HG03064 (cell line): ENCODE measurements around the gene PARD3B.

Experiments used
- ATAC-seq: cut with Tn5 transposase; IDR thresholded peaks from one replicate; pipeline ENCODE4 v1.9.1; 2021; ENCODE audit warnings: low read depth; ENCODE audit not compliant: unreplicated experiment

The PARD3B gene

DNA sequence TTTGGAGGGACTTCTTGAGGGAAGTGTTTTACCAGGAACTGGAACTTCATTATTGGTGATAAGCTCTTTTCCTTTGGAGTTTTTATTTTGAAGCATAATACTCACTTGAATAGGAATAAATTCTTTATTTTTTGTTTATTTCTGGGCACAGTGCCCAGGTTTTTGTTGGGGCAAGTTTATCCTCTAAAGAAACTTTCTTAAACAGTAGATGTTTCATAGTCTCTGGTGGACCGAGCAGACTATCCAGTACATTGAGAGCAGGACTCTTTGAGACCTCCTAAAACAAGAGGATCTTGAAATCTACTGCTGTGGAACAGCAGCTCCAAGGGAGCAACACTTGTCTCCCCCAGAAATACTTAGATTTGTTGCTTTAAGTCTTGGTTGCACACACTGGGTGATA, 109.4 kb downstream of the PARD3B start:
- no peak for ATAC-seq

DNA sequence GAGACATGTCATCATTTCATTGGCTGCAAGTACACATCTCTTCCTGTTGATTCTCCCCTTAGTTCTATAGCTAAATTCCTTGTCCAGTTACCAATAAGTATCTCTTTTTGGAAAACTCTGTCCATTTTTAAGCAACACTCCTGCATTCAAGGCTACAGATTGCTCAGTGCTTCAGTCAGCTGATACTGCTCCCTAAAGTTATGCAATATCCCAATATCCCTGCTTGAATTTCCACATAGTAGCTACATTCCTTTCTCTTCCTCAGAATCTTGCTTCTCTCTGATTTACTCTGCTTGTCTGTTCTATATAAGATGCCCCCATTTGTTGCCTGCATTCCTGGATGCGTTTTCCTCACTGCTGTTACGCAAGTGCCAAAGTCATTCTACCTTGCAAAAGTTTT, 109.8 kb downstream of the PARD3B start:
- no peak for ATAC-seq

DNA sequence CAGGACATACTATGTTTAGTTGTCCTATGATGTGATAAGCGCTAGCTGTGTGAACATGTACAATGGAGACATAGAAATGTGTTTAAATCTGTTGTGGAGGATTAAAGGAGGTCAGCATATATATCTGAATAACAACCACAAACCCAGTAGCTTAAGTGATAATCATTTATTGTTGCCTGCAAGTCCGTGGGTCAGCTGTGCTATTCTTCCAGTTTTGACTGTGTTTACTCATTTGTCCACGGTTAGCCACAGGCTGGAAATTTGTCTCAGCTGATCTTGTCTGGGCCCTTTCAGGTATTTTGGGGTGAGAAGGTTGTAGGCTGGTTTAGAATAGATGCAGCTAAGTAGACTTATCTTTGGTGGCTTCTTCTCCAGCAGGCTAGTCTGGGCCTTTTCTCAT, 110.4 kb downstream of the PARD3B start:
- no peak for ATAC-seq

DNA sequence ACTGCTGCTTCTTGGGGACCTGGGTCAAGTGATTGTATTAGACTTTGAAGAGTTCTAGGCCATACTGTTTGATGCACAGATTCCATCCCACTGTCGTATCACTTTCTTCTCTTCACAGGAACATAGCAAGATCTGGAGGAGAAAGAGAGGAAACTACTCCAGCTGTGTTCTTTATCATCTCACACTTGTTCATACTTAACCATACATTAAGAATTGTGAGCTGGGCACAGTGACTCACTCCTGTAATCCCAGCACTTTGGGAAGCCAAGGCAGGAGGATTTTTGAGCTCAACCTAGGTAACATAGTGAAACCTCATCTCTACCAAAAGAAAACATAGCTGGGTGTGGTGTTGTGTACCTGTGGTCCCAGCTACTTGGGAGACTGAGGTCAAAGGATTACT, 111.7 kb downstream of the PARD3B start:
- ATAC-seq = no peak

DNA sequence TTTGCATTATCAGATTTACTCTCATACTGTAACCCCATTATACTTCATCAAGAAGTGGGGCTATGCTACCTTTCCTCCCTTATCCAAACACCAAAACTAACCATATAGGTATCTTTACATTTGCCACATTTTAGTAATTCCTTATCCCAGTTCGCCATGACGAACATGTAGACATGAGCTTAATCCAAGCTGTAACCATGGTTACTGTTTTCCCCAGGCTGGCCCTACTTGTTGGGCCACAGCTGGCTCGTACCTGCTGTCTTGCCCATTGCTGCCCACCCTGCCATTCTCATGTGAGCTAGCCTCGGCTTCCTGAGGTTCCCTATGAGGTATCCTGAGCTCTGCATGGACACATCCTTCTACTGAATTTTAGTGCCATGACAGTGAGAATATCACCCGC, 117.7 kb downstream of the PARD3B start:
- ATAC-seq = no peak

GRCh38 chr2:204663816-204664425, 118.6 kb downstream of the PARD3B start:
- ATAC-seq = no peak

GRCh38 chr2:204664708-204665121, 119.4 kb downstream of the PARD3B start:
- ATAC-seq = no peak

DNA sequence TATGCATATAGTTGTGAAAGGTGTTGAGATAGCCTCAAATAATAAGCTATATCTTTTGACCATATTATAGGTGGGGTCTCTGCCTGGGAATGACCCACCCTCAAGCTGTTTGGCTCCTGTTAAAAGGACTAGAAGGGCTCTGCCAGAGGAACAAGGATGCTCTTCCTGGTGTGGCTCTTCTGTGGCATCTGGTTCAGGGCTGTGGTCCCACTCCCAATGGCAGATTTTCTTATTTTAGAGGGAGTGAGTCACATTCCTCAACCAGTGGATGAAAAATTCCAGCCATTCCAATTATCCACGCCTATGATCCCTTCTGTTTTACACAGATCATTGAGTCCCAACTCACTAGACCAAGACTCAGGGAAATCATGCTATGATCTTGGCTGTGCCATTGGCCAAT, 119.9 kb downstream of the PARD3B start:
- no peak for ATAC-seq

DNA sequence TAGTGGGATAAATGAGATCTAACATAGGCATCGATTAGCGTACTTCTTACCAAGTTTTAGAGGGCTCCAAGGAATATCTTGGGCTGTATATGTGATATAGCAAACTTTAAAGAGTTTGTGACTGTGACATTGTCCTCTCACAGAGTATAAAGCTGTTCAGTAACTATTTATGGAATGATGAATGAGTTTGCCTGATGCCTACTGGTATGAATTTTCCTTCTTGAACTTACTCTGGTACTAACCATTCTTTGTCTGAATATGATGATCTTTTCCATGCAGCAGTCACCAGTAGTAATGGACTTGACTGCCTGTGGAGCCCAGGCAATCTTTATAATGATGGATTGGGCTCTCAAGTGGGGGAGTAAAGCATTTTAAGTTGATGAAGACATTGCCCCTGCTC, 120.5 kb downstream of the PARD3B start:
- no peak for ATAC-seq

- ATAC-seq = no peak
These were observed 122.7 kb downstream of the PARD3B start for GRCh38 chr2:204667990-204668389.

GRCh38 chr2:204669382-204669781, 124.1 kb downstream of the PARD3B start:
- ATAC-seq = no peak

GRCh38 chr2:204670124-204670523, 124.8 kb downstream of the PARD3B start:
- no peak for ATAC-seq

GRCh38 chr2:204670756-204671155, 125.5 kb downstream of the PARD3B start:
- ATAC-seq = no peak

DNA sequence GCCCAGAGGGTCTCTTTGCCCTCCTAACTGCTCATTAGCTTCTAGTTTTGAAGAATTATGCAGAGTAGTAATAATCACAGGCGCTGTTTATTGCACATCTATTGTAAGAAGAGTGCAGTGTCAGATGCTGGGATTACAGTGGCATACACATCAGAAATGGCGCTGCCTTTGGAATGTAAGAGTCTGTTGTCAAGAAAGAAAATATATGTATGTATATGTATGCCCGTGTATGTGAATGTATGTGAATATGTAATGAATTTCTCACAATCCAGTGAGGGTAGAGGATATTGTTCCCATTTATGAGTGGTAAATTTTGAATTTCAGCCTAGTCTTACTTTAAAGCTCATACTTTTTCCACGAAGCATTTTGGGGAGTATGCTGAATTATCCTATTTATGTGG, 127.5 kb downstream of the PARD3B start:
- no peak for ATAC-seq

DNA sequence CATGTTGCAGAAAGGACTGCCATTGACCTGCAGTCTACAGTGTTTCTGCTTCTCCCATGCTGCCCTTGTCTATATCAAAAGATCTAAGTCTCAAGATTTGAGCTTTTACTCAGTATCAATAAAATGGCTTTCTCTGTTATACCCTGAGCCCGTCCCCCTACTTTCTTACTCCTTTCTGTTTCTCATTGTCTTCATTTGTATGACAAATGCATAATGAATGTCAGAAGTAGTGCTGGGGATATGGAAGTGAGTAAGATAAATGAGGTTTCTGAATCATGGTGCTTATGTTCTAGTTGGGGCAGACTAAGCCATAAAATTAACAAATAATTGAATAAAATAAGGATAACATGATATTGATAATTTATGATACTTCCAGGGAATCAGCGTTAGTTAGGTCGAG, 128.6 kb downstream of the PARD3B start:
- ATAC-seq = no peak

- ATAC-seq = no peak
These were observed 132.8 kb downstream of the PARD3B start for GRCh38 chr2:204678031-204678430.

- no peak for ATAC-seq
These were observed 135.3 kb downstream of the PARD3B start for GRCh38 chr2:204680576-204680975.

GRCh38 chr2:204681412-204681811, 136.1 kb downstream of the PARD3B start:
- no peak for ATAC-seq

GRCh38 chr2:204683384-204683783, 138.1 kb downstream of the PARD3B start:
- no peak for ATAC-seq

GRCh38 chr2:204686406-204686805, 141.1 kb downstream of the PARD3B start:
- ATAC-seq = no peak

- no peak for ATAC-seq
These were observed 142.5 kb downstream of the PARD3B start for GRCh38 chr2:204687776-204688175.

- no peak for ATAC-seq
These were observed 146.7 kb downstream of the PARD3B start for GRCh38 chr2:204691911-204692510.

- ATAC-seq = no peak
These were observed 147.5 kb downstream of the PARD3B start for GRCh38 chr2:204692790-204693189.
